ENCODE data around the gene DUSP1. TPM values are rescaled to one million over a fixed set of nuclear protein-coding genes. Genes with fewer than 3 reads are reported as not detected.

The DUSP1 gene
- total RNA-seq, 1 experiment from 2014 or later: 11.5 TPM

DNA sequence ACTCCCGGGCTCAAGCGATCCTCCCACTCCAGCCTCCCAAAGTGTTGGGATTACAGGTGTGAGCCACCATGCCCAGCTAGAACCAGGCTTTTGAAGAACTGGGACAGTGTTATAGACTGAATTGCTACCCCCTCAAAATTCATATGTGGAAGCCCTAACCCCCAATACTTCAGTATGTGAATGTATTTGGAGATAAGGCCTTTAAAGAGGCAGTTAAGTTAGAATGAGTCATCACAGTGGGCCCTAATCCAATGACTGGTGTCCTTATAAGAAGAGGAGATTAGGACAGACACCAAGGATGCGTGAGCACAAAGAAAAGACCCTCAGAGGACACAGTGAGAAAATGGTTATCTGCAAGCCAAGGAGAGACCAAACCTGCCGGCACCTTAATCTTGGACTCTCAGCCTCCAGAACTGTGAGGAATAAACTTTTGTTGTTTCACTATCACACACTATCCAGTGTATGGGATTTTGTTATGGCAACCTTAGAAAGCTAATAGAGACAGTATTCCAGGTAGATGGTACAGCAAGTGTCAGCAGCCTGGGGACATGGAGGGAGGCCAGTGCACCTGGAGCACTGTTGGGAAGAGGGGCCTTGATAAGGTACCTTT lies 31.7 kb upstream of the DUSP1 start:
- no peak for DNase-seq
- Histone ChIP-seq H3K36me3 (replicated peaks; ENCODE audit: control insufficient read depth, insufficient read depth, low read length) (no peaks in the 10 kb centered on the region), H3K4me3 (ENCODE audit: insufficient read depth, low read depth, low read length) (no peak overlapping the region), H3K27me3 (ENCODE audit: control insufficient read depth, insufficient read depth, low read length) (no peaks in the 10 kb centered on the region)

- no peak for DNase-seq
- H3K27me3 ChIP-seq (ENCODE audit: control insufficient read depth, insufficient read depth, low read length): no peaks in the 10 kb centered on the region
- H3K36me3 ChIP-seq (replicated peaks; ENCODE audit: control insufficient read depth, insufficient read depth, low read length): no peaks in the 10 kb centered on the region
- no peak overlapping the region for H3K4me3 ChIP-seq (ENCODE audit: insufficient read depth, low read depth, low read length)
These were observed 31.1 kb upstream of the DUSP1 start for GRCh38 chr5:172802112-172802511.

DNA sequence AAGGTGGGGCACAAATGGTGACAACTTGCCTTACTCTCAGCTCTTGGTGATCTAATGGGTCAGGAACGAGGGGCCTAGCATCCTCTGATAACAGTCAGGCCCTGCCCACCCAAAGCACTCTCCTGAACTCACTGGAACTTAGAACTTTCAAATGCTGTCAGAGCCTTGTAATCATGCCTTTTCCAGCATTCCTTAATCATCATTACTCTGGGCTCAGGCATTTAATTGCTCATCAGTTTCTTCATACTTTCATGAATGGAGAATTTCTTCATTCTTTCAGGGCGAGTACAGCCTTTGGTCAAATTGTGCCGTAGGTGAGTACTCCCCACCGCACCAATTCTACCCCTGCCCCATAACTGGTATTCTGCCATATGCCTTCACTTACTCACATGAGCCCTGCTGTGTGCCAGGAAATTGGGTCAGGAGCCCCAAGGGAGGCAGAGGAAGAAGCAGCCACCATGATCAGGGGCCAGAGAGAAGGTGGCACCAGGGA lies 30.2 kb upstream of the DUSP1 start:
- no peak overlapping the region for H3K4me3 ChIP-seq (ENCODE audit: insufficient read depth, low read depth, low read length)
- no peaks in the 10 kb centered on the region for H3K36me3 ChIP-seq (replicated peaks; ENCODE audit: control insufficient read depth, insufficient read depth, low read length)
- no peaks in the 10 kb centered on the region for H3K27me3 ChIP-seq (ENCODE audit: control insufficient read depth, insufficient read depth, low read length)
- DNase-seq: no peak

- H3K27me3 ChIP-seq (ENCODE audit: control insufficient read depth, insufficient read depth, low read length): no peaks in the 10 kb centered on the region
- H3K4me3 ChIP-seq (ENCODE audit: insufficient read depth, low read depth, low read length): no peak overlapping the region
- no peaks in the 10 kb centered on the region for H3K36me3 ChIP-seq (replicated peaks; ENCODE audit: control insufficient read depth, insufficient read depth, low read length)
- DNase-seq: no peak
These were observed 29.1 kb upstream of the DUSP1 start for GRCh38 chr5:172800088-172800551.

DNA sequence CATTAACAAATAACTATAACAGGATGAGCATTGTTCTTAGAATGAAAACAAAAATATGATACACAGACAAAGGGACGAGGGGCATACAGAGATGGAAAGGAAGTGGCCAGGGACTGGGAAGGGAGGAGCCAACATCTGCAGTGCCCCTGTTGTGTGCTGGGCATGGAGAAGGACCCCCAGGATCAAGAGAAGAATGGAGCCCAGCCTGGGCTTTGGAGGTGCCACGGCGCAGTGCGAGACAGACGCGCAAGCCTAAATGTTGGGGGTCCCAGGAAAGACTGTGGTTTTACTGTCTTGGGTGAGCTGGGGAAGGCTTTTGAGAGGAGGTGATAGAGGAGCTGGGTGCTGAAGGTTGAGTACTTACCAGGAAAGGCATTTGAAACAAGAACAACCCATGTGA lies 28.4 kb upstream of the DUSP1 start:
- Histone ChIP-seq H3K36me3 (replicated peaks; ENCODE audit: control insufficient read depth, insufficient read depth, low read length) (no peaks in the 10 kb centered on the region), H3K4me3 (ENCODE audit: insufficient read depth, low read depth, low read length) (no peak overlapping the region), H3K27me3 (ENCODE audit: control insufficient read depth, insufficient read depth, low read length) (no peaks in the 10 kb centered on the region)
- DNase-seq: no peak

- H3K4me3 ChIP-seq (ENCODE audit: insufficient read depth, low read depth, low read length): no peak overlapping the region
- no peaks in the 10 kb centered on the region for H3K27me3 ChIP-seq (ENCODE audit: control insufficient read depth, insufficient read depth, low read length)
- DNase-seq: no peak
- H3K36me3 ChIP-seq (replicated peaks; ENCODE audit: control insufficient read depth, insufficient read depth, low read length): no peaks in the 10 kb centered on the region
These were observed 27.6 kb upstream of the DUSP1 start for GRCh38 chr5:172798422-172799215.

GRCh38 chr5:172797771-172798191 lies 26.8 kb upstream of the DUSP1 start:
- Histone ChIP-seq H3K4me3 (ENCODE audit: insufficient read depth, low read depth, low read length) (no peak overlapping the region), H3K36me3 (replicated peaks; ENCODE audit: control insufficient read depth, insufficient read depth, low read length) (no peaks in the 10 kb centered on the region), H3K27me3 (ENCODE audit: control insufficient read depth, insufficient read depth, low read length) (no peaks in the 10 kb centered on the region)
- no peak for DNase-seq

- no peaks in the 10 kb centered on the region for H3K27me3 ChIP-seq (ENCODE audit: control insufficient read depth, insufficient read depth, low read length)
- no peaks in the 10 kb centered on the region for H3K36me3 ChIP-seq (replicated peaks; ENCODE audit: control insufficient read depth, insufficient read depth, low read length)
- DNase-seq: no peak
- no peak overlapping the region for H3K4me3 ChIP-seq (ENCODE audit: insufficient read depth, low read depth, low read length)
These were observed 25.3 kb upstream of the DUSP1 start for GRCh38 chr5:172796306-172796705.

DNA sequence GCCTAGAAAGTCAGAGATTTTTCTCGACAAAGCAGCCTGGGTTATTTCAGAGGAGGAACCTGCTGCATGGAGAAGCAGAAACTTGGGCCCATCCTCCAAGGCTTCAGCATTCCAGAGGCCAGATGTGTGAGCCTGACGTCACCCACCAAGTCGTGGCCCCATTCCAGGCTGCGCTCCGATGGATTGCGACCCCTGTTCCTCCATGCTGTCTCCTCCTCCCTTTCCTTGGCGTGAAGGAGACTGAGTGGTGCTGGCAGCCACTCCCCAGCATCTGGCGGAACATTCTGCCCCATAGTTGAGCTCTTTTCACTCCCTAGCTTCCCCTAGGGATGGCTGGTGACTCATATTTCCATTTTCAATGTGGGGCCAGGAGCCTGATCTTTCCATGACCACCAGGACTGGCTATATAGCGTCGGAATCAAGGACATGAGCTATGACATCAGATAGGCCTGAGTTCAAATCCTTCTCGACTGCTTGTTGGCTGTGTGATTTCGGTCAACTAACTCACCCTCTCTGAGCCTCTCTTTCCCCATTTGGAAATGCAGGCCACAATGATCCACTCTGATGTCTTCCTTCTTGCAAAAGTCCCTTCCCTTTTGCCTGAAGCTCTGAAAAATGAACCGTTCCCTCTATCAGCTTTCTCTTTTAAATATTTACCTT lies 24.5 kb upstream of the DUSP1 start:
- H3K4me3 ChIP-seq (ENCODE audit: insufficient read depth, low read depth, low read length): no peak overlapping the region
- DNase-seq: no peak
- H3K27me3 ChIP-seq (ENCODE audit: control insufficient read depth, insufficient read depth, low read length): no peaks in the 10 kb centered on the region
- H3K36me3 ChIP-seq (replicated peaks; ENCODE audit: control insufficient read depth, insufficient read depth, low read length): no peaks in the 10 kb centered on the region

- Histone ChIP-seq H3K4me3 (ENCODE audit: insufficient read depth, low read depth, low read length) (no peak overlapping the region), H3K36me3 (replicated peaks; ENCODE audit: control insufficient read depth, insufficient read depth, low read length) (no peaks in the 10 kb centered on the region), H3K27me3 (ENCODE audit: control insufficient read depth, insufficient read depth, low read length) (no peaks in the 10 kb centered on the region)
- no peak for DNase-seq
These were observed 22.8 kb upstream of the DUSP1 start for GRCh38 chr5:172793577-172794488.

DNA sequence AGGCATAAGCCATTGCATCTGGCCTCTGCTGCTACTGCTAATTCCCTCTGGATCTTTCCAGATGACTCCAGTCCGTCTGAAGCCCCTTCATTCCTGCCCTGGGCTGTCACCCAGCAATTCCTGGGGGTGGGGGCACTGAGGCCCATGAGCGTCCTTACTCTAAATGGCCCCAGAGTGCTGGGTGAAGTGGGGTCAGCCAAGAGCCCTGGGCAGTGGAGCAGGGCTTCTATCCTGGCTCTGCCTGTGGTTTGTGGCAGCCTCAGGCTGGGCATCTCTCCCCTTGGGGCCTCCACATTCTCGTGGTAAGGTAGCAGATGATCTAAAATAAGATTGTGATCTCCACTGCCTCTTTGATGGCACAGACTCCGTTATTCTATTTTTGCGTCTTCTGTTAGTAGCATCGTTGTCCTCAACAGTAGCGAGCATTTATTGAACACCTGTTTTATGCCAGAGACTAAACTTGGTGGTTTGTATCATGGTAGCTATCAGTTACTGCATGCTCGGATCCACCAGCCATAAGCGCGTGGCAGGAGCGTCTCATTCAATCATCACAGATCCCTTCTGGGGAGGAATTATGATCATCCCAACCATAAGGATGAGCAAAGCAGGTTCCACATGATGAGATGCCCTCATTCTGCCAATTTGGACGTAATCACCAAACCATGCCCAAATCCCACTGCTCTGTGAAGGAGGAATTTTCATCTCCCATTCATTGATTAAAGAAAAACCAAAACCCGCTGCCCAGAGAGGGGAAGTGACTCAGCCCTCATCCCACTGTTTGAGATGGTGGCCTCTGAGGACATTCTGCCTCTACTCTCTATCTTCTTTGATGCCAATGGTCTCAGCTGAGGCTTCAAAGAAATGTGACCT lies 21.9 kb upstream of the DUSP1 start:
- H3K4me3 ChIP-seq (ENCODE audit: insufficient read depth, low read depth, low read length): no peak overlapping the region
- H3K36me3 ChIP-seq (replicated peaks; ENCODE audit: control insufficient read depth, insufficient read depth, low read length): no peaks in the 10 kb centered on the region
- no peaks in the 10 kb centered on the region for H3K27me3 ChIP-seq (ENCODE audit: control insufficient read depth, insufficient read depth, low read length)
- no peak for DNase-seq

- no peak for DNase-seq
- H3K36me3 ChIP-seq (replicated peaks; ENCODE audit: control insufficient read depth, insufficient read depth, low read length): no peaks in the 10 kb centered on the region
- H3K4me3 ChIP-seq (ENCODE audit: insufficient read depth, low read depth, low read length): no peak overlapping the region
- H3K27me3 ChIP-seq (ENCODE audit: control insufficient read depth, insufficient read depth, low read length): no peaks in the 10 kb centered on the region
These were observed 20.9 kb upstream of the DUSP1 start for GRCh38 chr5:172791726-172792445.

DNA sequence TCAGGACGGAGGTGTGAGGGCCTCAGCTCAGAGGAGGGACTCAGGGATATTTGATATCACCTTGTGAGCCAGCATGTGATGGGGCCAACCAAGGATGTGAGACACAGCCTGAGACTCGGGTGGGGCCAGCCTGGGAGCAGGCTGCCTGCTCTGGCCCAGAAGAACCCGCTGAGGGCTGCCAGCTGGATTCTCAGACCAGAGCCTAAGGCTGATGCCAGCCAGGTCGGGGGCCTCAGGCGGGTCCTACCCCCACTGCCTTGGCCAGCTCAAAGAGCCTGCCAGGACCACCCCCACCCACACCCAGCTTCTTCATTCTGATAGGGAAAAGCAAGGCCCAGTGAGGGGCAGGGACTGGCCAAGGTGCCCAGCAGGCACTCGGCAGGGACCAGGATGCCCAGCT lies 20.3 kb upstream of the DUSP1 start:
- DNase-seq: no peak
- Histone ChIP-seq H3K36me3 (replicated peaks; ENCODE audit: control insufficient read depth, insufficient read depth, low read length) (no peaks in the 10 kb centered on the region), H3K4me3 (ENCODE audit: insufficient read depth, low read depth, low read length) (no peak overlapping the region), H3K27me3 (ENCODE audit: control insufficient read depth, insufficient read depth, low read length) (no peaks in the 10 kb centered on the region)
